ENCODE data around the gene GATM.
"Not testable (repeated sequence)": the region's sequence is repeated elsewhere in the genome, so short reads cannot be mapped to it uniquely, and the experiment has no call there.

GATM gene

GRCh38 chr15:45371546-45371945, 6.8 kb downstream of the GATM start:
- TF ChIP-seq, protein P1, sequence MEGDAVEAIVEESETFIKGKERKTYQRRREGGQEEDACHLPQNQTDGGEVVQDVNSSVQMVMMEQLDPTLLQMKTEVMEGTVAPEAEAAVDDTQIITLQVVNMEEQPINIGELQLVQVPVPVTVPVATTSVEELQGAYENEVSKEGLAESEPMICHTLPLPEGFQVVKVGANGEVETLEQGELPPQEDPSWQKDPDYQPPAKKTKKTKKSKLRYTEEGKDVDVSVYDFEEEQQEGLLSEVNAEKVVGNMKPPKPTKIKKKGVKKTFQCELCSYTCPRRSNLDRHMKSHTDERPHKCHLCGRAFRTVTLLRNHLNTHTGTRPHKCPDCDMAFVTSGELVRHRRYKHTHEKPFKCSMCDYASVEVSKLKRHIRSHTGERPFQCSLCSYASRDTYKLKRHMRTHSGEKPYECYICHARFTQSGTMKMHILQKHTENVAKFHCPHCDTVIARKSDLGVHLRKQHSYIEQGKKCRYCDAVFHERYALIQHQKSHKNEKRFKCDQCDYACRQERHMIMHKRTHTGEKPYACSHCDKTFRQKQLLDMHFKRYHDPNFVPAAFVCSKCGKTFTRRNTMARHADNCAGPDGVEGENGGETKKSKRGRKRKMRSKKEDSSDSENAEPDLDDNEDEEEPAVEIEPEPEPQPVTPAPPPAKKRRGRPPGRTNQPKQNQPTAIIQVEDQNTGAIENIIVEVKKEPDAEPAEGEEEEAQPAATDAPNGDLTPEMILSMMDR (IDR thresholded peaks at IDR 0.05; ENCODE audit: low read depth, low read length), result no peak

DNA sequence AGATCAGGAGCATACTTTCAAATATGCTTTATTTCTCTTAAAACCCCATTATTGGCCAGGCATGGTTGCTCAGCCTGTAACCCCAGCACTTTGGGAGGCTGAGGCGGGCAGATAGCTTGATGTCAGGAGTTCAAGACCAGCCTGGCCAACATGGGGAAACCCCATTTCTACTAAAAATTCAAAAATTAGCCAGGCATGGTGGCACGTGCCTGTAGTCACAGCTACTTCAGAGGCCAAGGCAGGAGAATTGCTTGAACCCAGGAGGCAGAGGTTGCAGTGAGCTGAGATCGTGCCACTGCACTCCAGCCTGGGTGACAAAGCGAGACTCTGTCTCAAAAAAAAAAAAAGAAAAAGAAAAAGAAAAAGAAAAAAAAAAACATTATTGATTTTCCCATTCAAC, 8.3 kb downstream of the GATM start:
- H3K4me3 ChIP-seq (ENCODE audit: low read depth, low read length); in situ Hi-C loops (cut with HindIII; ENCODE audit: low sequenced_read_pairs); DNase-seq (ENCODE audit: low read depth, low spot score): not testable (repeated sequence)

More at GRCh38 chr15:45371546-45371945, 6.8 kb downstream of the GATM start:
- no peak overlapping the region for H3K4me3 ChIP-seq (ENCODE audit: low read depth, low read length)
- DNase-seq (ENCODE audit: low read depth, low spot score), result no peak
- in situ Hi-C loops (cut with HindIII; ENCODE audit: low sequenced_read_pairs), result no loop called here

- H3K4me3 ChIP-seq (ENCODE audit: low read depth, low read length); in situ Hi-C loops (cut with HindIII; ENCODE audit: low sequenced_read_pairs); DNase-seq (ENCODE audit: low read depth, low spot score): not testable (repeated sequence)
Observed at GRCh38 chr15:45367222-45367621, 11.1 kb downstream of the GATM start.

DNA sequence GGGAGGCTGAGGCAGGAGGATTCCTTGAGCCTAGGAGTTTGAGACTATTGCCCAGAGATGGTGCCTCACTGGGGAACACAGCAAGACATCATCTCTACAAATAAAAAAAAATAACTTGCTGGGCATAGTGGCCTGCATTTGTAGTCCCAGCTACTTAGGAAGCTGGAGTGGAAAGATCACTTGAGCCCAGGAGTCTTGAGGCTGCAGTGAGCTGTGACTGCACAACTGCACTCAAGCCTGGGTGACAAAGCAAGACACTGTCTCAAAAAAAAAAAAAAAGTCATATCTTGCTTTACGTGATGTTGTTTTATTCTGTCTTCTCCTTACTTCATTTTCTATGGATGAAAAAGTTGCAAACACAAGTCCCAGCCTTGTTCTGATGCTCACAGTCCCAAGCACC, 14.1 kb downstream of the GATM start:
- TF ChIP-seq, protein P1 (IDR thresholded peaks at IDR 0.05; ENCODE audit: low read depth, low read length), result no peak
- no peak for DNase-seq (ENCODE audit: low read depth, low spot score)
- no peak overlapping the region for H3K4me3 ChIP-seq (ENCODE audit: low read depth, low read length)
- in situ Hi-C loops (cut with HindIII; ENCODE audit: low sequenced_read_pairs), result no loop called here

DNA sequence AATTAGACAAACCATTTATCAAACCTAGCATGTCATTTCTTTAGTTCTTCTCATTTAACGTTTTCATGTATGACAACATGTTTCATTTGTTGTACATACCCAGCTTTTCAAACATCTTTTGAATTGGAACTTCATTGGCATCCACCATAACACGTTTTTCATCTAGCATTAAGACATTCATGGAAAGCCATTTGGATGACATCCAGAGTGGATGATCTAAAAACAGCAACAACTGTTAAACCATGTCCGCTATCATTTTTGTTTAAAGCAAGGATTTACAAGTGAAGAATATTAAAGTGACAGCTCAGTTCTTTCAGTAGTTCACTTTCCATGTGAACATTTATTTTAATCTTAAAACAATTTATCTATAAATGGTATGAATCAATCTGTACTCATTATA, 14.5 kb downstream of the GATM start:
- no peak for DNase-seq (ENCODE audit: low read depth, low spot score)
- in situ Hi-C loops (cut with HindIII; ENCODE audit: low sequenced_read_pairs), result no loop called here
- H3K4me3 ChIP-seq (ENCODE audit: low read depth, low read length), result no peak overlapping the region
- TF ChIP-seq, protein P1 (IDR thresholded peaks at IDR 0.05; ENCODE audit: low read depth, low read length), result no peak

DNA sequence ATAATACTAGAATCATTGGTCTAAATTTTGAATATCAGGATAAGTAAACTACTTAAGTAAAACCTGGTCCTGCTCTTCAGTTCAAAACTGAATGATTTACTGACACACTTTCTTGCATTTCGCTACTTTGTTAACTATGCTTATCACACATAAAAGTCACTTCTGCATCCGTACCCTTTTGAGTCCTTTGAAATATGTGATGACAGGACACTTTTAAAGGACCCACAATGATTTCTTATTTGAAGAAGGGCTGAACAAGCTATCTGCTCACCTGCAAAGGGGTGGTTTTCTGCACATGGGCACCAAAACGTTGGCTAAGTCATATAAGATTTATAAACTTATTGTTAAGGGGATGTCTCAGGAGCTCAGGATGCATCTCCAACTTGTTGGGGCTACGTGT, 15.0 kb downstream of the GATM start:
- DNase-seq (ENCODE audit: low read depth, low spot score), result no peak
- in situ Hi-C loops (cut with HindIII; ENCODE audit: low sequenced_read_pairs), result no loop called here
- H3K4me3 ChIP-seq (ENCODE audit: low read depth, low read length), result no peak overlapping the region
- TF ChIP-seq, protein P1 (IDR thresholded peaks at IDR 0.05; ENCODE audit: low read depth, low read length), result no peak

DNA sequence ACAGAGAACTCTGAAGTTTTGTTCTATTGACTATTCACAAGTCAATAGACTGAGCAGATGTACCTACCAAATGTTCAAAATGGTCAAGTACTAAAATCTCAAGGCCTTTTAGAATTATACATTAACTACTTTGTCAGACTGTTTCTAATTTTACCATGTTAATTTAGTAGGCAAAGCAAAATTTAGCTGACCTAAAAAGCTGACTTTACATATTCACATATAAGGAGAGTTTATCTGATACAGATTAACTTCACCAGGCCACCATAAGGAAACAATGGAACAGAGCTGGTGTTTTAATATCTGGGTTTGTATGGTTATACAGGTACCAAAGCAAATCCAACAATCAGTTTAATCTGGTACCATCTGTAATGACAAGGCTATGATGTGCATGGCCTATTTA, 15.9 kb downstream of the GATM start:
- DNase-seq (ENCODE audit: low read depth, low spot score), result no peak
- TF ChIP-seq, protein P1 (IDR thresholded peaks at IDR 0.05; ENCODE audit: low read depth, low read length), result no peak
- in situ Hi-C loops (cut with HindIII; ENCODE audit: low sequenced_read_pairs), result no loop called here

DNA sequence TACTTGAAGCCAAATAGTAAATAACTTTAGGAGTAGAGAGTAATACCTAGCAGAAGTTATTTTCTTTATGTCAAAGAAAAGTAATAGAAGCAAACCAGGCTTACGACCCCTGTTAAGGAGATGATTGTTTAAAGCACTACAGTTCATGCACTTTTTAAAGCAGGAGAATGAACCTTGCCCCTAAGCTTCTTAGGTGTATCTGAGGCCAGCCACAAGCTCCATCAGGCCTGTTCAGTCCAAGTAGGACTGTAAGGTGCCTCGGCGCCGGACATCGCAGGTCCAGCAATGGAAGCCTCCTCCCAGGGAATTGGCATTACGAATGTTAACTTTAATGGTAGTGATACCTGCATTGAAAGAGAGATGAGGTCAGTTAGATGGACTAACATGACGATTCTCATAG, 16.5 kb downstream of the GATM start:
- in situ Hi-C loops (cut with HindIII; ENCODE audit: low sequenced_read_pairs), result no loop called here
- no peak overlapping the region for H3K4me3 ChIP-seq (ENCODE audit: low read depth, low read length)
- no peak for DNase-seq (ENCODE audit: low read depth, low spot score)
- TF ChIP-seq, protein P1 (IDR thresholded peaks at IDR 0.05; ENCODE audit: low read depth, low read length), result no peak

More for the DNA sequence above, 15.9 kb downstream of the GATM start:
- H3K4me3 ChIP-seq (ENCODE audit: low read depth, low read length), result no peak overlapping the region
